ENCODE measurements around the gene SYNE2. TPM values are rescaled to one million over a fixed set of nuclear protein-coding genes. Genes with fewer than 3 reads are reported as not detected.

Gene SYNE2
- total and polyA plus RNA-seq, 2 of the 8 experiments (the other 6 are each of a cell fraction or from before 2014, with no cell fraction given): 32.6 to 46.1 TPM

DNA sequence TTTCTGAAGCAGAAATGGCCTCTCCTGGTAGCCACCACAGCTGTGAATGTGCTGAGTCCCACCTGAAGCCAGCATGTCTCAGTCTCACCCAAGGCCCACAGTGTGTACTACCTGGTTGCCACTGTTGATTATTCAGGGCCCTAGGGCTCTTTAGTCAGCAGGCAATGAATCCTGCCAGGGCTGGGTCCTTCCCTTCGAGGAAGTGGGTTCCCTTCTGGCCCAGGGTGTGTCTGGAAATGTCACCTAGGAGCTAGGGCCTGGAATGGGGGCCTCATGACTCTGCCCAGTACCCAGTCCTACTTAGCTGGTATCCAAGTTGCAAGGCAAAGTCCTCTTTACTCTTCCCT lies 207.4 kb downstream of the SYNE2 start:
- peak overlapping the region; percentile 91 for H2AK5ac ChIP-seq (ENCODE audit: low read depth, low read length)
- H3K27me3 ChIP-seq (replicated peaks in 1 of 4; ENCODE audit: control insufficient read depth in 3 of 4, extremely low read depth in 1 of 4, insufficient read depth in 3 of 4, low read length in 3 of 4): no peaks in the 10 kb centered on the region
- H3K9me3 ChIP-seq (ENCODE audit: insufficient read depth in 2 of 2, low read depth in 1 of 2, low read length in 1 of 2): no peaks in the 10 kb centered on the region
- H4K20me1 ChIP-seq (replicated peaks in 1 of 2; ENCODE audit: control insufficient read depth in 1 of 2, insufficient read depth in 2 of 2, low read length in 2 of 2): no peaks in the 10 kb centered on the region
- 100% methylated on average over 1 of the region's 1 CpG; no CpG with 5 or more reads in 1 of the 2 experiments for WGBS, 2 experiments (ENCODE audit: extremely low coverage in 1 of 2, insufficient coverage in 1 of 2, insufficient read length in 1 of 2, insufficient replicate concordance in 2 of 2, low coverage in 1 of 2, low lambda C conversion rate in 2 of 2, missing lambda C conversion rate in 1 of 2)
- no peak for FAIRE-seq
- no peaks in the 10 kb centered on the region for H3K23me2 ChIP-seq (ENCODE audit: low read depth, low read length)
- no peak overlapping the region; the same call in 1 of the 2 replicates for H4K8ac ChIP-seq (ENCODE audit: extremely low read depth, insufficient read depth, low read length)
- no peaks in the 10 kb centered on the region for H3K79me1 ChIP-seq (ENCODE audit: low read depth, low read length)
- peak overlapping the region; percentile 93 for H2BK5ac ChIP-seq (ENCODE audit: low read depth, low read length)
- H3K27ac ChIP-seq (ENCODE audit: low read depth, low read length): peak overlapping the region; percentile 57
- no peak overlapping the region for H3K56ac ChIP-seq (replicated peaks; ENCODE audit: insufficient read length, low read depth, low read length)
- no peak overlapping the region for H3K4me2 ChIP-seq (ENCODE audit: insufficient read depth in 1 of 2, low read depth in 2 of 2, low read length in 2 of 2)
- peaks cover 0 to 8% (median 0%) of the 10 kb centered on the region in 4 experiments; a peak in 3 of 8 replicates for H3K36me3 ChIP-seq (ENCODE audit: control insufficient read depth in 2 of 4, insufficient read depth in 4 of 4, low read length in 3 of 4)
- no peak overlapping the region for H3K4ac ChIP-seq (replicated peaks; ENCODE audit: insufficient read length, low read depth, low read length)
- H4K91ac ChIP-seq (replicated peaks; ENCODE audit: insufficient read length, low read length): peak overlapping the region; percentile 52
- CTCF ChIA-PET (ENCODE audit: partially characterized antibody): interaction anchor here (0.6 to 1.8 kb wide), 21 partner anchors 13 to 672 kb away, joined by 3 to 11 read pairs (median 4); no protein-coding TSS in a partner anchor
- no peak overlapping the region for H3K14ac ChIP-seq (ENCODE audit: insufficient read length)
- H3K9ac ChIP-seq (replicated peaks in 1 of 4; ENCODE audit: extremely low read depth in 1 of 4, low read depth in 3 of 4, low read length in 3 of 4): no peak overlapping the region
- no peak overlapping the region for H3K23ac ChIP-seq (ENCODE audit: insufficient read length)
- peak overlapping the region; percentile 80; the same call in 1 of the 2 replicates for H2BK20ac ChIP-seq (ENCODE audit: low read length)
- H2BK15ac ChIP-seq (ENCODE audit: low read length): peak overlapping the region; percentile 92; the same call in 1 of the 2 replicates
- POLR2A ChIA-PET (ENCODE audit: partially characterized antibody): interaction anchor here (0.6 to 1.4 kb wide), 3 partner anchors 11 to 54 kb away, joined by 3 read pairs; no protein-coding TSS in a partner anchor
- no peak overlapping the region for H2BK120ac ChIP-seq (replicated peaks; ENCODE audit: low read depth, low read length)
- H4K5ac ChIP-seq (ENCODE audit: insufficient read length, low read depth, low read length): no peak overlapping the region
- no peak overlapping the region for H2AFZ ChIP-seq (ENCODE audit: low read length)
- DNase-seq (ENCODE audit: low read depth in 1 of 2, low spot score in 2 of 2): no peak
- H3K4me3 ChIP-seq (ENCODE audit: extremely low read depth in 1 of 4, insufficient read depth in 2 of 4, low read depth in 3 of 4, low read length in 4 of 4): no peak overlapping the region
- H2BK12ac ChIP-seq (ENCODE audit: low read depth, low read length): peak overlapping the region; percentile 94
- peaks cover 0 to 12% (median 5%) of the 10 kb centered on the region in 4 experiments; a peak in 3 of 7 replicates for H3K4me1 ChIP-seq (replicated peaks in 1 of 4; ENCODE audit: control insufficient read depth in 3 of 4, insufficient read depth in 4 of 4, low read length in 3 of 4)
- H3K18ac ChIP-seq (ENCODE audit: extremely low read depth, low read length): peak overlapping the region; percentile 89
- H3K79me2 ChIP-seq (ENCODE audit: control insufficient read depth in 1 of 2, insufficient read depth in 2 of 2, low read length in 2 of 2): no peaks in the 10 kb centered on the region
- TF ChIP-seq TAF1 (IDR thresholded peaks at IDR 0.05; ENCODE audit: low read depth, low read length) (no peak), CHD2 (IDR thresholded peaks at IDR 0.05; ENCODE audit: low read length) (no peak), HDAC2 (IDR thresholded peaks at IDR 0.05; ENCODE audit: borderline replicate concordance in 1 of 2, low read depth in 2 of 2, low read length in 2 of 2) (no peak), GTF2F1 (IDR thresholded peaks at IDR 0.05; ENCODE audit: borderline replicate concordance, low read depth, low read length) (no peak), SIRT6 (IDR thresholded peaks at IDR 0.05; ENCODE audit: low read length) (no peak), JUND (IDR thresholded peaks at IDR 0.05; ENCODE audit: low read length) (no peak), ASH2L (IDR thresholded peaks at IDR 0.05; ENCODE audit: low read length) (no peak), SP4 (IDR thresholded peaks at IDR 0.05; ENCODE audit: low read length) (no peak), FOSL1 (IDR thresholded peaks at IDR 0.05; ENCODE audit: insufficient read depth, low read depth, low read length) (no peak), KDM5A (IDR thresholded peaks at IDR 0.05; ENCODE audit: low read length) (no peak), GABPA (IDR thresholded peaks at IDR 0.05; ENCODE audit: borderline replicate concordance, insufficient read depth, low read length) (no peak), MAX (IDR thresholded peaks at IDR 0.05) (no peak), YY1 (IDR thresholded peaks at IDR 0.05; ENCODE audit: low read depth, low read length) (no peak)

Measured in H1 (cell line).